NT2/D1 (cell line): ENCODE results near the gene ACTR10.
"Not testable (repeated sequence)": the region's sequence is repeated elsewhere in the genome, so short reads cannot be mapped to it uniquely, and the experiment has no call there.

Experiments
- SUZ12 ChIP-seq: IDR thresholded peaks from 2 replicates; pipeline ENCODE4 v1.6.1; 2011; ENCODE audit not compliant: insufficient read length, insufficient read depth; ENCODE audit errors: extremely low read depth
- YY1 ChIP-seq: IDR thresholded peaks from 2 replicates; pipeline ENCODE4 v1.6.1; 2011; ENCODE audit not compliant: insufficient read length, insufficient read depth
- ZNF274 ChIP-seq: IDR thresholded peaks from 2 replicates; pipeline ENCODE4 v1.6.1; 2011; ENCODE audit warnings: mild to moderate bottlenecking, low read depth, low read length

GRCh38 chr14:58262005-58262404 lies 62.1 kb downstream of the ACTR10 start:
- TF ChIP-seq YY1, ZNF274, SUZ12: not testable (repeated sequence)
